Activated CD4-positive, alpha-beta T cell treated with anti-CD3 and anti-CD28 coated beads, Interleukin-2, amount 50 U/mL, for 16 hours (primary cell): ENCODE data around the gene INHBB.
"Not testable (repeated sequence)": the region's sequence is repeated elsewhere in the genome, so short reads cannot be mapped to it uniquely, and the experiment has no call there.

Source experiments
- DNase-seq: peaks from one replicate; pipeline ENCODE4 v3.0.0-alpha.2; 2020

INHBB gene

DNA sequence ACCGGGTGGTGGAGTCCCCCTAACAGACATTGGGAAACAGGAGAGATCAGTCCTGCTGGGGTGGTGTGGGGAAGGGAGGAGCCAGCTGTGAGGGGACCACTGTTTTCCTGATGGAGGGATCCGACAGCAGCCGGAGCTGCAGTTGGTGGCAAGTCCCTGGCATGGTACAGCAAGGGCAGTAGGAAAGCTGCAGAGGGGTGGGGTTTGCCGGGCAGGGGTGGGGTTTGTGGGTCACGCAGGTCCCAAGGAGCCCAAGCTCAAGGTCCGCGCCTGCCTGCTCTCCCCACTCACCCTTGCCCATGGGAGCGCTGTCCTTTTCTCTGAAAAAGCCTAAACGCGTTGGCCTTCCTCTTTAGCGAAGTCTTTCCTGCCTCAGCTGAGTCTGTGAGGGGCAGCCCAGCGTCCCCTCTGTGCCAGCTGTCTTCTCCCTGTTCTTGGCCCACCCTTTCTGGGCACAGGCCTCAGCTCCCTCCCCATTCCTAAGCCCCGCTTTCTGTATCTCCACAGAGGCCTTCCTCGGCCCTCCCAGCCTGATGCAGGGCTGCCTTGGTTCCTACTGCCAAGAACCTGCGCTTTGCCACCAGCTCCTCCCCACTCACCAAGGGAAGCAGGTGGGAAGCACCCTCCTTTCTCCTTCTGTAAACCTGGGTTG, 29.3 kb upstream of the INHBB start:
- DNase-seq: no peak

- no peak for DNase-seq
Measured at GRCh38 chr2:120317180-120317533, 28.8 kb upstream of the INHBB start.

GRCh38 chr2:120317916-120318315, 28.0 kb upstream of the INHBB start:
- DNase-seq: no peak

GRCh38 chr2:120318626-120319025, 27.3 kb upstream of the INHBB start:
- no peak for DNase-seq

- no peak for DNase-seq
Measured at GRCh38 chr2:120319123-120319522, 26.8 kb upstream of the INHBB start.

DNA sequence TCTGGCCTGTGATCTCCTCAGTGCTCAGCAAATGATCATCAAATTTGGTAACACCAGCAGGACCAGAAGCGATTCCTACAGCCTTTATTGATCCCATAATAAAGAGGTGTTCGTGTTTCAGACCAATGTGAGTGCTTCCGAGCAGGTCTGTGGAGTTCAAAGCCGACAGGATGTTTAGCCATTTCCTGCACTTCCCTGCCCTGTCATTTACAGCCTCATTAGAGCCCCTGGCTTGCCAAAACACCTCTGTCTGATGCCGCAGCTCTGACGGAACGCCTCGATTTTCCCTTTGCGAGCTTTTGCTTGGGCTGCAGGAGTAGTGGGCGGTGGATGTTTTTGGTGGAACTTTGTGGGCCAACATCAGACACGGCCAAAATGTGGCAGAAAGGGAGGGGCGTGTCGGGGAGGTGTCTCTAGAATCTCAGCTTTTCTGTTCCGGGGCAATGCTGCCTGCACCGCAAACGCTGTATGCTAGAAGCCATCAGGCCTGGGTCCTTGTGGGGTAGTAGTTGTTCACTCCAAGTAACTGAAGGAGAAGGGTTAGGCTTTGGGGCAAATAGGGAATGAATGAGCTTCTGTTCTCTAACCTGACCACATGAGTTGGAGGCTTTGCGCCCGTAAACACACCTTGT, 26.1 kb upstream of the INHBB start:
- no peak for DNase-seq

DNA sequence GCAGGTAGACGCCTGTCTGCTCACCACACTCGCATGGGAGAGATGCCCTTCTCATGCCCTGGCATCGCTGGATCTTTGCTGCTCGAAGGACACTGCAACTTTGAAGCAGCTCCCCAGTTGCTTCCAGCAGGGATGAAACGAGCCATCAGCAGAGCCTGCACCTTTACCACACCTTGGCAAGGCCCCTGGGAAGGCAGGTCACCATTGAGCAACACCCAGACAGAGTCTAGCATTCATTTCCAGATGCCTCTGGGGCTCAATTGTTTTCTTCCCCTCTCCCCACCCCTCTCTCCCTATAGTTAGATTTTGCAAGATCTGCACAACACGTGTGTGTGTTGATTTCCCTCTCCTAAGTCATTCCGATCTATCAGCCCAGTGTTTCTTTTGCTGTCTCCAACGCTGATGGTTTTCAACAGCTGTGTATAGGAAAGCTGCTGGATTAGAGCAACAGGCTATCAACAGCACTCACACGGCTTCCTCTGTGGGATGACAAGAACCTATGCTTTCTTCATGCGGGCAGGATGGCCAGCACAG, 25.6 kb upstream of the INHBB start:
- no peak for DNase-seq

GRCh38 chr2:120320887-120321556, 24.9 kb upstream of the INHBB start:
- DNase-seq: not testable (repeated sequence)

DNA sequence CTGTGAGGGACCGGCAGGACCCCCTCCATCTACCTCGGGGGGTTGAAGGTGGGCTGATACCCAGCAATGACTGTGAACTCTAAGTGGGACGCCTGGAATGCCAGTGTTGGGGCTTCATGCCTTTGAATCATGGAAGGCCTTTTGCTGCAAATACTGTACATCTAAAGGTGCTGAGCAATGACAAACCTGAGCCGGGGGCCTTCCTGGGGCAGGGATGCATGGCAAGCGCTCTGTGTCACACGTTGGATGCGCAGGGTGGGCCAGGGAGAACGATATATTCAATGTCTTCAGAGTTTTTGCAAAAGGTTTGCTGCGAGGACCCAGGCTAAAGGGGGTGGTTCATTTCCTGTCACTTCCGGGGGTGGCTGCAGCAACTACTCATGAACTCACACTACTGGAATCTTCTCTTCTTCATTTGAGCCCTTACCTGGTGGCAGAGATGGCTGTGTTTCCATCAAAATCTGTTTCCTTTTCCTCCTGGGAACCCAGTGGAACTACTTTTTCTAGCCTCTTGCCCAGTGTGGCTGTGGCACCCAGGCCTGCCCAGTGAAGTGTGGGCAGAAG, 24.1 kb upstream of the INHBB start:
- no peak for DNase-seq

- no peak for DNase-seq
Measured at GRCh38 chr2:120322329-120322728, 23.6 kb upstream of the INHBB start.

- no peak for DNase-seq
Measured at GRCh38 chr2:120323214-120323613, 22.7 kb upstream of the INHBB start.

- DNase-seq: no peak
Measured at GRCh38 chr2:120323807-120324399, 22.0 kb upstream of the INHBB start.

DNA sequence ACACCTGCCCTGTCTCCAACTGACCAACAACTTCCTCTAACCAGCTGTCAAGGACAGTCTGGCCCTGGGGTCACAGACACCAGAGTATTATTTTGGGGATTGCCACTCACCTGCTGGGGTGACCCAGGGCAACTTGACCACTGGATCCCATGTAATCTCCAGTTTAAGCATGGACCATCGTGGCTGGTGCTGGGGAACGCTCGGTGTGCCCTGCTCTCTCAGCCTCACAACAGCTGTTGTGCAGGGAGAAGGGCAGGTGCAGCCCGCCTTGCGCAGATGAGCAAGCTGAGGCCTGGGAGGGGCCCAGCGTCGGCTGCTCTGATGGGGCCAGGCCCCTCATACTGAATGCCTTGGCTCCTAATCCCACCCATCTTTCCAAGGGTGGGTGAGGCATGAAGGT, 21.0 kb upstream of the INHBB start:
- no peak for DNase-seq

- no peak for DNase-seq
Measured at GRCh38 chr2:120326066-120326465, 19.9 kb upstream of the INHBB start.

- DNase-seq: no peak
Measured at GRCh38 chr2:120330946-120331822, 14.8 kb upstream of the INHBB start.

DNA sequence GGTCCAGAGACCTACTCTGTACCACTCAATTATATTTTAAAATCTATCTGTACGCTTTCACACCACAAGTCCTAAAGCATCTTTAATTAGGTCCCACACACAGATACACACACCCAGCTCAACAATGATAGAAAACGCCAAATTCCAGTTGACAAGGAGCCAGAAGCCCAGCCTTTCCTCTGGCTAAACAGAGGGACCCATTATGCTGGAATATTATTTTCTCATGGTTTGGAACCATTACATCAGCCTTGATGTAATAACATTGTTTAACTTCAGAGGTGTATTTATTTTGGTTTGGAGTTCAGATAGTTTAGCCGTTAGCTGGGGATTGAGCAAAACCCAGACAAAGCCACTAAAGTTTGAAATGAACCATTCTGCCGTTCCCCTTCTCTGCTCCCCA, 14.0 kb upstream of the INHBB start:
- DNase-seq: no peak

DNA sequence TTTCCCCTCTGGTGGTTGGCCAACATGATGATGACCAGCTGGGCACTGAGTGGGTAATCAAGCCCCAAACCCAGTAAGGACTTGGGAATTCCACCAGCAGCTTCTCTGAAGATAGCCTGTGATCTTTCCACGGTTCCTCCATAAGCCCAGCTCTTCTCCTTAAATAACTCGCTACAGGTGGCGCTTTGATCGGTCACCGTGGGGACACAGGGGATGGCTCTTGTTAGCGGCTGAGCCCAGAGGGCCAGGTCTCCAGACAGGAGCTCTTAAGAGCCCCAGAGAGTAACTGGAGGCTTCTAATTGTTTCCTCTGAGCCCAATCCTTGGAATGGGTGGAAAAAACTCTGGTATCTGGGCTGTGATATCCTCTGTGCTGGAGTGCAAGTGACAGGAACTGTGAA, 13.6 kb upstream of the INHBB start:
- no peak for DNase-seq

- no peak for DNase-seq
Measured at GRCh38 chr2:120334068-120334467, 11.9 kb upstream of the INHBB start.

GRCh38 chr2:120336749-120337148, 9.2 kb upstream of the INHBB start:
- no peak for DNase-seq

DNA sequence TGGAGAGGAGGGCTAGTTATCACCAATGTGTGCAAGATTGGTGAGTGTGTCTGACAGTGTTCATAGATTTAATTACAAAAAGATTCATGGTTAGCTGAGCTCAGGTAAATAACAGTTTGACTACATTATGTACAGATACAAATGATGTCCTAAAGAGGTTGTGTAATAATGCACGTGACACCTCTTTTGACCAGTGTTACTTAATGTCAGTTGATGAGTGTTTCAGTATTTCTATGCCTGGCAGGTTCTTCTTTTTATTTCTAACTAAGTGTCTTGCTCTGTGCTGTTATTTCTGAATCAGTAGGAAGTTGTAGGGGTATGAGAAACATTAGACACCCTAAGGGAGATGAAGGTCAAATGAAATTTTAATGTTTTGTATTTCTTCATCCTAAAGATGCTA, 7.9 kb upstream of the INHBB start:
- no peak for DNase-seq

GRCh38 chr2:120341977-120342376, 4.0 kb upstream of the INHBB start:
- no peak for DNase-seq

DNA sequence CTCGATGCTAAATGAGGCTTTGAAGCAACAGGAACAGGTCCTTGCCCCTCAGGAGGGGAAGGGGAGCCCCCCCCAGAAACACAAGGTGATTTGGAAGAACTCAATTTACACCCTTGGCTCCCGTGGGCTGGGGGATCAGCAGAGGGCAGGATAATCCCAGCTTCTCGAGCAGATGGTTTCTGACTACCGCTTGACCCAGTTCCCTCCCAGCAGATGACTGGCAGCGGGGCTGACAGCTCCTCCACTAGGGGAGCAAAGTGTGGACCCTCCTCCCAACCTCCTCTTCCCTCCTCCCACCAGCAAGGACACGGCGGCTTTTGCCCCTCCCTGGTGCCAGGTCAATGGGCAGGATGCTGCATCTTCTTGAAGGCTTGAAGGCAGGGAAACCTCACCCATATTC, 3.5 kb upstream of the INHBB start:
- DNase-seq: no peak

- DNase-seq: no peak
Measured at GRCh38 chr2:120343100-120343432, 2.9 kb upstream of the INHBB start.
